ENCODE results near the gene IL25.

IL25 gene

DNA sequence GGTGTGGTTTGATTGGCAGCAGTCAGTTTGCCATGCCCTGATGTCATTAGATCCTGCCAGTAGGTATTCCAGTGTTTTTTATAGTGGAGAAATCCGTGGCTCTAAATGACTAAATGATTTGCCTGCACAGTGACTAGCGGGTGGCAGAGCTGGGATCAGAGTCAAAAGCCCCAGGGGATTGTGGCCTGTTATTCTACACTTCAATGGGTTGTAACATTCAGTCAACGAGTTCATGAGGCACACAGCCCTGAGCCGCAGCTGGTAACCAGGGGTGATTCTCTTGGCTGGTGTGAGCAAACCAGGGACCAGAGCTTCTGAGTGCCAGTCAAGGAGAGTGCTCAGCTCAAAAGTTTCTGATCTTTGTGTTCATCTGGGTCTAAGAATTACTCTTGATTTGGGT, 33.6 kb downstream of the IL25 start:
- no peak for DNase-seq (ENCODE audit: low read depth, low spot score)
- ChIA-PET CTCF (interaction anchor here (0.7 kb wide), 1 partner anchor 12 kb away, joined by 3 read pairs; no protein-coding TSS in a partner anchor), POLR2A (no interaction called here)
- TF ChIP-seq, protein P1, sequence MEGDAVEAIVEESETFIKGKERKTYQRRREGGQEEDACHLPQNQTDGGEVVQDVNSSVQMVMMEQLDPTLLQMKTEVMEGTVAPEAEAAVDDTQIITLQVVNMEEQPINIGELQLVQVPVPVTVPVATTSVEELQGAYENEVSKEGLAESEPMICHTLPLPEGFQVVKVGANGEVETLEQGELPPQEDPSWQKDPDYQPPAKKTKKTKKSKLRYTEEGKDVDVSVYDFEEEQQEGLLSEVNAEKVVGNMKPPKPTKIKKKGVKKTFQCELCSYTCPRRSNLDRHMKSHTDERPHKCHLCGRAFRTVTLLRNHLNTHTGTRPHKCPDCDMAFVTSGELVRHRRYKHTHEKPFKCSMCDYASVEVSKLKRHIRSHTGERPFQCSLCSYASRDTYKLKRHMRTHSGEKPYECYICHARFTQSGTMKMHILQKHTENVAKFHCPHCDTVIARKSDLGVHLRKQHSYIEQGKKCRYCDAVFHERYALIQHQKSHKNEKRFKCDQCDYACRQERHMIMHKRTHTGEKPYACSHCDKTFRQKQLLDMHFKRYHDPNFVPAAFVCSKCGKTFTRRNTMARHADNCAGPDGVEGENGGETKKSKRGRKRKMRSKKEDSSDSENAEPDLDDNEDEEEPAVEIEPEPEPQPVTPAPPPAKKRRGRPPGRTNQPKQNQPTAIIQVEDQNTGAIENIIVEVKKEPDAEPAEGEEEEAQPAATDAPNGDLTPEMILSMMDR (IDR thresholded peaks at IDR 0.05; ENCODE audit: insufficient read depth, low read length, missing control alignments), result no peak
- no peak overlapping the region for H3K4me3 ChIP-seq (ENCODE audit: low read depth, low read length)

DNA sequence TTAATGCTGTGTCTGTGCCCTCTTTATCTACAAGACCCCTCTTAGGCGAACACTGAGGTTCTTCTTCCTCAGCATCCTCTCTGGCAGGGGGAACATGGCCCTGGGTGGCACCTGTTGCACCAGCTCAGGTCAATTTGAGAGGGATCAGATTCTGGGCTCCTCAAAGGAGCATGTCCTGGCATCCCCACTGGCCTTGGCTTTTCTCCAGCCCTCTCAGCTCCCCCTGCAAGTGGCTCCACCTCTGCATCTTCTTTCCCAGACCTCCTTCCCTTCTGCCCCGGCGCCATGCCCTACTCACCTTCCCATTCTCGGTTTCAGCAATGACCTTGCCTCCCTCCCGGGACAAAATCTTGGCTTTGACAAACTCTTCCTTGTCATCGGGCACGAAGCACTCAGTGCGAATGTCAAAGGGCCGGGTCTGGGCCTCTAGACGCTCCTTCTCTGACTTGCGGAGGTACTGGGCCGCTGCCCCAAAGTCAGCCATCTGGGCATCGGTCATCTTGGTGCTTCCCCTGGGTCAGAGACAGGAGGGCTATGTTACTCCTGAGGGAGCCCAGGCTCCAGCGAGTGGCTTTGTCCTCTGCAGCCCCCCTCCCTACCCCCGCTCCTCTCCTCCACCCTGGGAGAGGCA, 34.2 kb downstream of the IL25 start:
- no peak overlapping the region for H3K4me3 ChIP-seq (ENCODE audit: low read depth, low read length)
- ChIA-PET POLR2A (no interaction called here), CTCF (interaction anchor here (0.7 kb wide), 1 partner anchor 12 kb away, joined by 3 read pairs; no protein-coding TSS in a partner anchor)
- TF ChIP-seq, protein P1 (IDR thresholded peaks at IDR 0.05; ENCODE audit: insufficient read depth, low read length, missing control alignments), result no peak
- DNase-seq (ENCODE audit: low read depth, low spot score), result no peak

DNA sequence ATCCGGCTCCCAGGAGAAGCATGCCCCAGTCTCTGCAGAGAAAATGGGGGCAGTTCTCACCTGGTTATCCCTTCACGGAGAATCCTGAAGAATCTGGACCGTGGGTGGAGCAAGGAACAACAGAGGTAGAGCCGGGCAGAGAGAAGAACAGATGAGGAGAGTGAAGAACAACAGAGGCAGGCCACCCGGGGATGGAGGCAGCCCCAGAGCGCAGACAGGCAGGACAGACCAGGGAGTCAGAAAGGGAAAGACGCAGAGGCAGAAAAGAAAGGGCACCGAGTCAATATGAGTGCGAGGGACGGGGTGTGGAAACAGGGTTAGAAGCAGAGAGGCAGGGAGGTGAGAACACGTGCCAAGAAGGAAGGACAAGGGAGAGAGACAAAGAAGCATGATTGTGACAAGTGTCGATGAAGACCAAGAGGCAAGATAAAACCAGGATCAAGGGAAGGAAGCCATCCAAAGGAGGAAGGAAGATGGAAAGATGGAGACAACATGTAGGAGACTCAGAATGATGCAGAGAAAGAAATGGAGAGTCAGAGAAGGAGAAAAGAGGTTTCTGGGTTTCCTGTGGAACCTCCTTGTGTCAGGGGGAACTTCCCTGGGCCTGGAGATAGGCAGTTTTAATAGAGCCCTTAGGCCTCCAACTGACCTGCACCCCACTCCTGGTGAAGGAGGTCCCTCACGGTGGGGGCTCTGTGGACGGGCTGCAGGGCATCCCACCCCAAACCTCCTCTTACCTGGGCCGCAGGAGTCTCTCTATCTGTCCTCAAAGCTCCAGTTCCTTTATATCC, 35.1 kb downstream of the IL25 start, which contains the start of gene MYH6:
Gene MYH6, minus strand, starts transcription at position 758 of the 791 bp plus-strand sequence. CDS start 1,050 bp downstream, outside the sequence.
- TF ChIP-seq, protein P1 (IDR thresholded peaks at IDR 0.05; ENCODE audit: insufficient read depth, low read length, missing control alignments), result no peak
- CTCF ChIA-PET, result no interaction called here
- H3K4me3 ChIP-seq (ENCODE audit: low read depth, low read length), result no peak within 1 kb of the TSS
- POLR2A ChIA-PET, result no interaction called here
- no peak for DNase-seq (ENCODE audit: low read depth, low spot score)

DNA sequence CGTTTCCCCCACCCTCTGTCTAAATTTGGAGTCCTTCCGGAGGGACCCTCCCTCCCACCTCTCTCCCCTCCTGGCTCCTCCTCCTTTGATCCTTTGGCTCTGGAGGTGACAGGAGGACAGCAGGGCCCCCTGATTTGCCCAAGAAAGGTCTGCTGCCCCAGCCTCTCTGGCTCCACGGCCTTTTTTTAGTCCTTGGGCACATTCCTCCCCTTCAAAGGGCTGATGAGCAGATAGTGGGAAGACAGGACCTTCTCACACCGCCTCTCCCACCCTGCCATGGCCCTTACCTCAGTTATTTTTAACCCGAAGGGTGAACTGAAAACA, 35.7 kb downstream of the IL25 start:
- TF ChIP-seq, protein P1 (IDR thresholded peaks at IDR 0.05; ENCODE audit: insufficient read depth, low read length, missing control alignments), result no peak
- no peak overlapping the region for H3K4me3 ChIP-seq (ENCODE audit: low read depth, low read length)
- POLR2A ChIA-PET, result no interaction called here
- CTCF ChIA-PET, result no interaction called here
- DNase-seq (ENCODE audit: low read depth, low spot score), result no peak

DNA sequence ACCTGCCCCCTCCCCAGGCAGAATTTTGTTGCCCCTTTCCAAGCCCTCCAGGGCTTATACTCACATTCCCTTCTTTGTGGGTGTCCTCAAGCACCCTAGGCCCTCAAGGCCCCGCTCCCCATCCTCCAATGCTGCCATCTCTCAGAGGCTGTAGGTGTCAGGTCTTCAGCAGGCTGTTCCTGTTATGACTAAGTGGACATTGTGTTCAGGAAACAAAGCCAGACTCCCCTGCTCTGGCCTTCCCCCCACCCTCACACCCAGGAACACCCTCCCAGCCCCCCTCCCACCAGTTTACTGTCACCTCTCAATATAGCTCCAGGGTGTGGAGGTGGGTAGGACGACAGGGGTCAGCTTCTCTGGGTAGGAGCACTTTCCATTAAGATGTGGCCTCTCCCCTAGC, 36.9 kb downstream of the IL25 start:
- ChIA-PET CTCF (no interaction called here), POLR2A (no interaction called here)
- H3K4me3 ChIP-seq (ENCODE audit: low read depth, low read length), result no peak overlapping the region
- DNase-seq (ENCODE audit: low read depth, low spot score), result no peak
- TF ChIP-seq, protein P1 (IDR thresholded peaks at IDR 0.05; ENCODE audit: insufficient read depth, low read length, missing control alignments), result no peak

DNA sequence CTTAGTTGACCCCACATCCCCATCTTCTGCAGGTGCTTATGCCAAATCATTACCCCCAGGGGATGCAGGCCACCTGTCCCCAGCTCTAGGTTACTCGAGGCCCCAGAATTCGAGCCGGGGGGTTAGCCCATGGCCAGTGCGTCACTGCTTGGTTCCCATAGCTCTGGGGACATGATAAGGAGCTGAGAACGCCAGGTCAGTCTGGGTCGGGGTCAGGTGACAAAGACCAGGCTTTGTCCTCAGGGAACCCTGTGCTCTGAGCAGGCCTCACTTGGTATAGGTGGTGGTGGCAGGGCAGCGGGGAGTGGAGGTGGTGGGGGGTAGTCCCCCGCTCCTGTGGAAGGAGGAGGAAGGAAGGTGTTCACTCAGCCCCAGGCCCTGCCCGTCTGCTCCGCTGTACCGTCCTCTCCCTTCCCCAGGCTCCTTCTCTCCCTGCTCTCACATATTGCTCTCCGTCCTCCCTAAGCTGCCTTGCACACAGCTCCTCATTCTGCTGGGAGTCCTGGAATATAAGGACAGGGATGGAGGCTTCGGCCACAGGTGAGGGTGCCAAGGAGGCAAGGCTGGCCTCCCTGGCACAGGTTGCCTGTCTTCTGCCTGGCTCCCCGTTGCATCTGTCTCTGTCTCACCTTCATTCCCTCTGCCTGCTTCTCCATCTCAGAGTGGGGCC, 37.5 kb downstream of the IL25 start:
- H3K4me3 ChIP-seq (ENCODE audit: low read depth, low read length), result no peak overlapping the region
- TF ChIP-seq, protein P1 (IDR thresholded peaks at IDR 0.05; ENCODE audit: insufficient read depth, low read length, missing control alignments), result no peak
- DNase-seq (ENCODE audit: low read depth, low spot score), result no peak
- POLR2A ChIA-PET, result no interaction called here
- CTCF ChIA-PET, result interaction anchor here (1.8 kb wide), 1 partner anchor 30 kb away, joined by 5 read pairs; no protein-coding TSS in a partner anchor

All from AG04449 (cell line).